Measurements from ENCODE around the gene MGAM2. TPM values are rescaled to one million over a fixed set of nuclear protein-coding genes. Genes with fewer than 3 reads are reported as not detected.

Gene MGAM2
- total RNA-seq, 1 donor from 2014 or later, result not detected

DNA sequence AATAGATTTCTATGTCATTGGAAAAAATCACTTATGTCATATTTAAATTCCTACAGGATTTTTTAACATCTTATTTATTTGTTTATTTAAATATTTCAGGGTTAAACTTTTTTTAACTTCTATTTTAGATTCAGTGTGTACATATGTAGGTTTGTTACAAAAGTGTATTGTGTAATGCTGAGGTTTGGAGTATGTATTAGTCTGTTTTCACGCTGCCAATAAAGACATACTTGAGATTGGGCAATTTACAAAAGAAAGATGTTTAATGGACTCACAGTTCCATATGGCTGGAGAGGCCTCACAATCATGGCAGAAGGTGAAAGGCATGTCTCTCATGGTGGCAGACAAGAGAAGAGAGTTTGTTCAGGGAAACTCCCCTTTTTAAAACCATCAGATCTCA is 65.4 kb downstream of the MGAM2 start:
- no peak for DNase-seq (ENCODE audit: low read depth)

DNA sequence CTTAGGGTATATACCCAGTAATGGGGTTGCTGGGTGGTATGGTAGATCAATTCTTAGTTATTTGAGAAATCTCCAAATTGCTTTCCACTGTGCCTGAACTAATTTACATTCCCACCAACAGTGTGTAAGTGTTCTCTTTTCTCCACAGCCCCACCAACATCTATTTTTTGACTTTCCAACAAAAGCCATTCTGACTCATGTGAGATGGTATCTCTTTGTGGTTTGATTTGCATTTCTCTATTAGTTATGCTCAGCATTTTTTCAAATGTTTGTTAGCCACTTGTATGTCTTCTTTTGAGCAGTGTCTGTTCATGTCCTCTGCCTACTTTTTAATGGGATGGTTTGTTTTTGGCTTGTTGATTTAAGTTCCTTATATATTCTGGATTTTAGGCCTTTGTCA is 66.4 kb downstream of the MGAM2 start:
- no peak for DNase-seq (ENCODE audit: low read depth)

DNA sequence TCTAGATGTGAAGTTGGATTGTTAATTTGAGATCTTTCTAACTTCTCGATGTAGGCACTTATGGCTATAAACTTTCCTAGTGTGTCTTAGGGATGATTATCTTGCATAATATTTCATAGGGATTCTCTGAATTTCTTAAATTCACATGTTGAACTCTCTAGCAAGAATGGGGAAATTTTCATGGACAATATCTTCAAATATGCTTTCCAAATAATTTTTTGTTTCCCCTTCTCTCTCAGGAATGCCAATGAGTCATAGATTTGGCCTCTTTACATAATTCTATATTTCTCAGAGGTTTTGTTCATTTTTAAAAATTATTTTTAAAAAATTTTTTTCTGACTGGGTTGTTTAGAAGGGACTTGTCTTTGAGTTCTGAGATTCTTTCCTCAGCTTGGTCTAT is 68.9 kb downstream of the MGAM2 start:
- DNase-seq (ENCODE audit: low read depth), result no peak

DNA sequence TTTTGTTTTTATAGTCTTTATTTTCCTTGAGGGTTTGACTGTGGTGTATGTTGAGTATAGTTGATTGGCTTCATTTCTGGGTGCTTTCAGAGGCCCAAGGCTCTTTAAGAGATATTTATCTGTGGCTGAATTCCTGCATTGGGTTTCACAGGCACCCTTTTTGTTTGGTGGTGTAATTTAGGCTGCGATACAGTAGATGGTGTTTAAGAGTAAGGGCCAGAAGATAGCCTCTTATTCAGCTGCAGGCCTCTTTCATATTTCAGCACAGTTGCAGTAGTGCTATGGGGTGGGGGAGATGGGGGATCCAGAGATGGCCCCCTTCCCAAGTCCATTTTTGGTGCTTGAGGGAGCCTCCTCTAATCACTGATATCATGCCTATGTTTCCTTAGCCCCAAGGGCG is 69.7 kb downstream of the MGAM2 start:
- DNase-seq (ENCODE audit: low read depth), result no peak

DNA sequence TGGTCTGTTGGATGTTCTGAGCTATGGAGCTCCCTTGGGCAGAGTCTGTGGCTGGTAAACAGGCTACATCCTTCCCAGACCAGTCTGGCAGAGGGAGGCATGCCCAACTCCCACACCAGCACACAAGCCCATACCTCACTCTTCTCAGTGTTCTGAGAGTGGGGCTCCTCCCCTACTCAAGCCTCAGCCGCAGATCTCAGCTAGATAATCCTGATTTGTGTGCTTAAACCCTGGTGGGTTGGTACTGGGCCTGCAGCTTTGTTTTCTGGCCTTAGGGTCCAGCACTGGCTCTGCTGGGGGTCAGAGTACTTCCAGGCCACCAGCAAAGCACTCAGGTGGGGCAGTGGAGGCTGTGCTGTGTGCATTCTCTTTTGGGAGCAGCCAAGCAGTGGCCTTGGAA is 70.4 kb downstream of the MGAM2 start:
- no peak for DNase-seq (ENCODE audit: low read depth)

DNA sequence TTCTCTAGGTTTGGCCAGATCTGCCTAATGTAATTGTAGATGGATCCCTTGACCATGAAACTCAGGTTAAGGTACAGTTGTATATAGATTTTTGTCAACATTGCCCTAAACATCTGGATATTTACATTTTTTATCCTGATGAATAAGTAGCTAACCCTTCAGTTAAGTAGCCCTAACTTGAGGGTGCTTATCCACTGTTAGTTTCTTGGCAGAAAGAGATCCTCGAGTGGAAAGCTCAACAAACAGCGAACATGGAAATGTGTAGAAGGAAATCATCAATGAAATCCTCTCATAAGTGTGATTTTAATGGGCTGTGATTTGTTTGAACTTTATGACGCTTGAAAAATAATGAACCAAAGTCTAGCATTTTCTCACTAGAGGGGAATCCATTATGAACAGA is 73.6 kb downstream of the MGAM2 start:
- no peak for DNase-seq (ENCODE audit: low read depth)

DNA sequence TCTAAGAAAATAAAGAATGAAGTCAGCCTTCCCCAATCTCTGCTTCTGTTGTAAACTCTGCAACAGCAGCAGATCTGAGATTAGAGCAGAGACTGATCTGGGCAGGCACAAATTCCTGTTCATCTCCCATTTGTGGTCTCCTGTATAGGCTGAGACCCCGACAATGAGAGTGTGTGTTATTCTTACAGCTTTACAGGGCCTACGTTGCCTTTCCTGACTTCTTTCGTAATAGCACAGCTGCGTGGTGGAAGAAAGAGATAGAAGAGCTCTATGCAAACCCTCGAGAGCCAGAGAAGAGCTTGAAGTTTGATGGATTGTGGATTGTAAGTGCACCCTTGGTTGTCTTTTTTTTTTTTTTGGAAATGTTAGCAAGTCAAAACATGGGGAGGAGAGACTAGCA is 74.3 kb downstream of the MGAM2 start:
- DNase-seq (ENCODE audit: low read depth), result no peak

DNA sequence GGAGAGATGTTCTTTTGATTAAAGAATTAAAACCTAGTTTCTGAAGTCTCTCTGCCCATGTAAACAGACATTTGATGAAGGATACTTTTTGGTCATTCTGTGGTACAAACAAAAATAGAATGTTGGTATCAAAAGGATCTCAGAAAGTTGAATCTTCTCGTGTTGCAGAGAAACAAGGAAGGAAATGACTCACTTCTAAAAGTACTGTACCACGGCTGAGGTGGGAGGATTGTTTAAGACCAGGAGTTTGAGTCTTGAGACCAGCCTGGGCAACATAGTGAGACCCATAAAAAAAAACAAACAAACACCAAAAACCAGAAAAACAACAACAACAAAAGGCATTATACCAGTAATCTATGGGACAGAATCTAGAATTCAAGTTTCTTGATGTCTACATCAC is 76.6 kb downstream of the MGAM2 start:
- DNase-seq (ENCODE audit: low read depth), result no peak

DNA sequence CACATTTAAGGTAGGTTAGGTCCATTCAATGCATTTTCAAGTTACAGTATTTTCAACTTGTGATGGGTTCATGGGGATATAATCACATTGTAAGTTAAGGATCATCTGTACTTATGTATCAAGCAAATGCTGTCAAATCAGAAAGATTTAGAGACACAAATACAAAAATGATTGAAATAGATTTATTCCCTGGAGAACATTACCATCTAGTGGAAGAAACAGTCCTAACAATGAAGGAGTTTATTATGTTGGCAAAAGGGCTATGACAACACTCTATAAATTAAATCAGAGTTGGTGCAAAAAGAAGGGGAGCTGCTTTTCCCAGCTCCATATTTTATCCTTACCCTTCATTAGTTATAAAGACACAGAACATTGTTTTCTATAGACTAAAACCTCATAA is 77.3 kb downstream of the MGAM2 start:
- peak; percentile 18 for DNase-seq (ENCODE audit: low read depth)

DNA sequence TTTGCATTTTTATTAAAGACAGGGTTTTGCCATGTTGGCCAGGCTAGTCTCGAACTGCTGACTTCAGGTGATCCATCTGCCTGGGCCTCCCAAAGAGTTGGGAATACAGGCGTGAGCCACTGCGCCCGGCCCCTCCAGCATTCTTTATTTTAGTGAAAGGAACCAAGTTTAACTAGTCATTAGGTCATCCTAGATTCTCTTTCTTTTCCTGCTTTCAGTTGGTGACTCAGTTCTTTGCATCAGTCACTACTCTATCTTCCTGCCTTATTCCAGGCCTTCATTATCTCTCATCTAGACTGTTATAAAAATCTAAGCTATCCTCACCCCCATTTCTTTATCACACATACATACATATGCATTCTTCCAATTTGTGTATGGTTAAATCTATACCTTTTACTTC is 82.7 kb downstream of the MGAM2 start:
- no peak for DNase-seq (ENCODE audit: low read depth)

DNA sequence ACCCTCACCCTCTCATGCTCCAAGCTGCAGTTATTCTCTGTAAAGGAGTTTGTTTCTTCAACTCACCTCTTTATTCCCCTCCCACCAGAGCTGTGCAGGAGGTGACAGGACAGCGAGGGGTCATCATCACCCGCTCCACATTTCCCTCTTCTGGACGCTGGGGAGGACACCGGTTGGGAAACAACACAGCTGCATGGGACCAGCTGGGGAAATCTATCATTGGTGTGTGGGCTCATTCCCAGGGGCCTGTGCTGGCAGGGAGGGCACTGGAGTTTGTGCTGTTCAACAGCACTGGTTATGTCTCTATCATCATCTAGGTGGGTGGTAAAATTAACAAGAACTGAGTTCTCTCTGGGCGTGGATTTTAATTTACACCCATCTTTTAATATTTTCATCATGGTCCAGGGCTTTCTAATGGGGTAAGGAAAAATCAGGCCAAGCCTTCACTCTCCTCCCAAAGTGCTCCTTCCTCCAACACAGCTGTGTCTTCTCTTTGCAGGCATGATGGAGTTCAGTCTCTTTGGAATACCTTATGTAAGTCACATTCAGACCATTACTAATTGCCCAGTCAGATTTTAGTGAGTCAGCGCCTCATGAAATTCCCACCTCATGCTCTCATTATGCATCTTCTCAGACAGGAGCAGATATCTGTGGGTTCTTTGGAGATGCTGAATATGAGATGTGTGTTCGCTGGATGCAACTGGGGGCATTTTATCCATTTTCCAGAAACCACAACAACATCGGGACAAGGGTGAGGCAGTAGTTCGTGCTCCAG is 84.7 kb downstream of the MGAM2 start:
- peak; percentile 9 for DNase-seq (ENCODE audit: low read depth)

DNA sequence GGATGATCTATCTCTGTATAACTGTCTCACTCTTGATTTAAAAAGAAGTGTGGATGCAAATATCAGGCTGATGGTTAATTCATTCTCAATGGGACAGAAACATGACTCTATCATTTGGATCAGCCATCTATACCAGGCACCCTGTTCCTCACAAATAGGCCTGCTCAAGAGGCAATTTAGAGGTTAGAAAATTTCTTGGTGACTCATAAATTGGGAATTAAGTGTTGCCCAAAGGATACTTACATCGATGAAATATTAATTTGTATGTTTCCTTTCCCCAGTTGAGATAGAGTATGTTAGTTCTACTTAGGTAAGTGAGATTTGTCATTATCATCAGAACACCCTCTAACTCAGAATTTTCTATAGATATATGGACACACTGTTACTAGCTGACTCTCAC is 88.7 kb downstream of the MGAM2 start:
- peak; percentile 29 for DNase-seq (ENCODE audit: low read depth)

DNA sequence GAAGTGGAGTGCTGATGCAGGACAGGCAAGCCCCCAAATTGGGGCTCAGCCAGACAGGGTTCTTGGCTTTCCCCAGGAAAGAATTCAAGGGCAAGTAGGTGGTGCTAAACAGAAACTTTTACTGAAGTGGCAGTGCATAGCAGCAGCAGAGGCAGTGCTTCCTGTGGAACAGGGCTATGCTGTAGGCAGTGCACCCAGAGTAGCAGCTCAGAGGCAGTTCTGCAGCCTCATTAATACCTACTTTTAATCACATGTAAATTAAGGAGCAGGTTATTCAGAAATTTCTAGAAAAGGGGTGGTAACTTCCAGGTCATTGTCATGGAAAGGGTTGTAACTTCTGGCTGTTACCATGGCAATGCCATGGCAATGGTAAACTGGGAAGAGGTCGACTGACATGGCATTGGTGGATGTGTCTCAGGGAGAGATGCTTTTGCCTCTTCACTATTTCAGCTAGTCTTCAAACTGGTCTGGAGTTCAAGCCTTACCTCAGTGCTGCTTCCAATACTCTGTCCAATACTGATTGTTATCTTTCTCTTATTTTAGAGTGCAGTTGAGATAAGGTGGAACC is 117.1 kb downstream of the MGAM2 start:
- no peak for DNase-seq (ENCODE audit: low read depth)

DNA sequence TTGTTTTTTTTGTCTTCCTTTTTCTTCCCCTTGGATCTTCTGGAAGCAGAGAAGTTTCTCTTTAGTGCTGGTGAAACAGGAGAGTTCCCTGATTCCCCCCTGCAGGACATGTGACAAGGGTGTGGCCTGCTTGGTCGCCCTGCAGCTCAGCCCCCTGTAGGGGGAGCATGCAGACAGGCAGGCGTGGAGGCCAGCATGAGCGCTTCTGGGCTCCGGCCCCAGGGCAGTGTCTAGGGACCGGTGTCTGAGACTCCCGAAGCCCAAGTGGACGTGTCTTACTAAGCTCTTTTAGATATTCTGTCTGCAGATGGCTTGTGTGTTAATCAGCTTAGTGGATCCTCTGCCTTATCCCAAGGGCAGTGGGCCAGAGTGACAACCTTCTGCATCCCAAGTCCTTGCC is 120.2 kb downstream of the MGAM2 start:
- no peak for DNase-seq (ENCODE audit: low read depth)

DNA sequence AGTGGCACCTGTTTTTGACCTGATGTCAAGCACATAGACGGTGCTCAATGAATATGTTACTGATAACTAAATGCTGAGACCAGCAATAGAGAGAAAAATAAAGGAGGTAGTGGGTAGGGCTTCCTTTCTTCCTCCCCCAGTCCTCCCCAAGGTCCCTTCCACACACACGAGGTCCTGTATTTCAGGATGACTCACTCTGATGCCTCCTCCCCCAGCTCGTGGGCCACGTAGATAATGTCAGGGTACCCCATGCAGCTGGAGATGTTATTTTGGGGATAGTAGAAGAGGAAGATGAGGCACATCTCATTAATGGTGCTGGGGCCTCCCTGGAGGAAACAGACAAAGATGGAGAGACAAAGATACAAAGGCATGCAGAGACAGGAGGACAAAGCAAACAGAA is 129.0 kb downstream of the MGAM2 start:
- DNase-seq (ENCODE audit: low read depth), result no peak

DNA sequence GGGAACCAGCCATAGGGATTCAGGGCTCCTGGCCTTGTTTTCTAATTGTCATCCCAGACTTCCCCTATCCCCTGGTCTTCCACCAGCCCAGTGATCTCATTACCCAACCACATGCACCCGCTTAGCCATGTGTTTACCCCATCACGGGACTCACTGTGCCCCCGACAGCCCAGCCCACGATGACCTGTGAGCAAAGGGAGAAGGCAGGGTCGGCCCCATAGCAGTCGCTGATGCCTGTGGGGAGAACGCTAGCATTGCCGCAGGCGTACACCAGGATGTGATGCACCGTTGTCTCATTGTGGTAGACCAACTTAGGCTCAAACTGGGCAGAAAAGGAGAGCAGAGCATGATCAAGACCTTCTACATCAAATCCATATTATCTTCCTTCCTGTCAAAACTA is 132.3 kb downstream of the MGAM2 start:
- DNase-seq (ENCODE audit: low read depth), result no peak

DNA sequence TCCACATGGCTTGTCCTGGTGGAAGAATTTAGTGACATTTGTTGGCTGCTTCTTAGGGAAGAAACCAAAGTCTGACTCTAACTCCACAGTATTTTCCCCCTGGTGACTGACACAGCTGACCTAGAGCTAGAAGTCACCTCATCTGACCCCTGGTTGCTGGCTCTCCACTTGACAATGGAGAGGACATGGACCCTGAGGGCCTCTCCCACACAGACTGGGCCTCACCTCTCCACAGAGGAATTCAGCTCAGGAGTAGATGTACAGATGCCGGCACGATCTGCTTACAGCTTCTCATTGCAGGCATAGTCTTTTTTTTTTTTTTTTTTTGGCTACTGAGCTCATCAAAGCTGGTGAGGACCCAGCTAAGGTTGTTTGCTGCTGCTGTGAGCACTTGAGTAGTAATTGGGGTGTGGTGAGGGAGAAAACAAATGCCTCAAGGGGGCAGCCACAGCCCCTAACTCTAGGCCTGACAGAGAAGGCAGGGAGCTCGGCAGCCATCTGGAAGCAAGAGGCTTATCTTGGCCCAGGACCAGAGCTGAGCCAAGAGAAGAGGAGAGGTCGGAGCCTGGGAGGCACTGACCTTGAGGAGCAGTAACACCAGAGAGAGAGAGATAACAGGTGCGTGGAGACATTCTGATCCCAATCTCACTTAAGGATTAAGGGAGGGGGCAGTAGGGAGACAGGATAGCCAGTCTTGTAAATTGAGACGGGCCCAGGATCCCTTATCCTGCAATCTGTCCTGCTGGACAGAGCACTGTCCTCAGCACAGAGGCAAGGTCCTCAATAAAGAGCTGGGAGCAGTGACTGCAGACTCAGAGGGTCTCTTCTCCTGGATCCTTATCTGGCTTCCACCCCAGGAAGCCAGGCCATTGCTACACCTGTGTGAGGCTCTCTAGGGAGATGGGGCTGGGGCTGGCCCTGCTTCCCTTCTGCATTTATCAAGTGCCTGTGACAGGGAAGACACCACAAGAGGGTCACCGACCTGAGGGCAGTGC is 136.9 kb downstream of the MGAM2 start:
- DNase-seq (ENCODE audit: low read depth), result no peak

DNA sequence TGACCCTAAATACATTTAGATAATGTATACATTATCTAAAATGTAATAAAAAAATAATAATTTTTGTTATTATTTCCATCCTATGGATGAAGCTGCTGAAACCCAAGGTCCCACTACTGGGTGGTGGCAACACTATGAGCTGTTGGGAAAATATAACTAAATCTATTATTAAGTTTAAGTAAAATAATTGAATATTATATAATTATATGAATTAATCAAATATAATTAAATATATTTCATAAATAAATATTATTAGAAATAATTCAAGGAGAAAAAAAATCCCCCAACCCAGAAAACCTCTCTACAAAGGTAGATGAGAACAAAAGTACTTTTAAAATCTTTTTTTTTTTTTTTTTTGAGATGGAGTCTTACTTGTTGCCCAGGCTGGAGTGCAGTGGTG is 138.4 kb downstream of the MGAM2 start:
- no peak for DNase-seq (ENCODE audit: low read depth)

DNA sequence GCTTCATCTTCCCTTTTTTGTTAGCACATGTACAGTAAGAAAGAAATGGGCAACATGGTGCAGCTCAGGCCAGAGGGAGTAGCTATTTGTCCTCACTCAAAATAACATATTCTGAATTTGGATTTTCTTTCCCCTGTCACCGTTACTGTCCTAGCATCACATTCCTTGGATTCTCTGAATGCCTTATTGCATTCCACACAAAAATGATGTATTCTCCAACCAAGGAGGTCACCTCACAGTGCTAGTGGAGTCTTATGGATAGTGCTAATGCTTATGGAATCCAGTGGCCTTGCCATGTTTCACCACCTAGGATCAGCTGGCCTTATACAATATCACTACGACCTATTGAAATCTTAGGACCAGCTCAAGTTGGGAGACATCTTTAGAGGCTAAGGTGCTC is 139.2 kb downstream of the MGAM2 start:
- no peak for DNase-seq (ENCODE audit: low read depth)

DNA sequence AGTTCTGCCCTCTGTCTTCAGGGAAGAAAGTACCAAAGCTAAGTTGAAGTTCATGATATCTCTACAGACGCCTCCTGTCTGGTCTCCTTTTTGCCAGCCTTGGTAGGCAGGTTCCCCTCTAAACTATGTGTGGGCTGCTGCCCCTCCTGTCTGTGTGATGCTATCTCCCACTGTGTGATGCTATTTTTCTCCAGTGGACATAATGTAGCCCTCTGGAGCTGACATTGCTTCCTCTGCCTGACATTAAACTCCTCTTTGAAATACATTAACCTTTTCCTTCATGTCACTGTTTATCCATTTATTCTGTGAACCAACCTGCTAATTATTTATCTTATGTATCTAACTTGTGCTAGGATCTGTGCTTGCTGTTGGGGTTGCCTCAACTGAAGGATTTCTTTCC is 146.4 kb downstream of the MGAM2 start, which contains the start of gene PRSS58:
Gene PRSS58 (minus strand): TSS at position 101 of the 400 bp plus-strand sequence. CDS start 351 bp downstream, outside the sequence.
- no peak for DNase-seq (ENCODE audit: low read depth)

DNA sequence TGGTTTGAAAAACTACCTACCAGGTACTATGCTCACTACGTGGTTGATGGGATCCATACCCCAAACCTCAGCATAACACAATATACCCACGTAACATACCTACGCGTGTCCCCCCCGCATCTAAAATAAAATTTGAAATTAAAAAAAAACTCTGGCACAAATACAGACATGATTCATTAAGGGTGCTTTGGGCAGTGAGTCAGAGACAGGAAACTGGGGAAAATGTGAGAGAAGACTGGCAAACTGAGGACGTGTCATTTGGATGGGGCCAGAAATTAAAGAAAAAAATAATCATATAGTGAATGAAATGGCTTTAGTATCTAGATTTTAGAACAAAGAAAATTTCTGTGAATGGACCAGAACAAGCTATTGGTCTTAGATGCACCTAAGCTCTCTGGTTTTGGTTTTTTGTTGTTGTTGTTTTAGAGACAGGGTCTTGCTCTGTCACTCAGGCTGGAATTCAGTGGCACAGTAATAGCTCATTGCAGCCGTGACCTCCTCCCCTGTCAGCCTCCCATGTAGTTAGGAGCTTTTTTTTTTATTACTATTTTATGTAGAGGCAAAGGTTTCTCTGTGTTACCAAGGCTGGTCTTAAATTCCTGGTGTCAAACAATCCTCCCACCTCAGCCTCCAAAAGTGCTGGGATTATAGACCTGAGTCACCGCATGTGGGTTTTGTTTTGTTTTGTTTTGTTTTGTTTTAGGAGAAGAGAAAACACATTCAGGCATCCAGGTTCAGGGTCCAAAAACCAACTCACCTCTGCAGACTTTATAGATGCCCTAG is 152.3 kb downstream of the MGAM2 start:
- DNase-seq (ENCODE audit: low read depth), result peak; percentile 7
